ENCODE results near the gene OTOS.

DNA sequence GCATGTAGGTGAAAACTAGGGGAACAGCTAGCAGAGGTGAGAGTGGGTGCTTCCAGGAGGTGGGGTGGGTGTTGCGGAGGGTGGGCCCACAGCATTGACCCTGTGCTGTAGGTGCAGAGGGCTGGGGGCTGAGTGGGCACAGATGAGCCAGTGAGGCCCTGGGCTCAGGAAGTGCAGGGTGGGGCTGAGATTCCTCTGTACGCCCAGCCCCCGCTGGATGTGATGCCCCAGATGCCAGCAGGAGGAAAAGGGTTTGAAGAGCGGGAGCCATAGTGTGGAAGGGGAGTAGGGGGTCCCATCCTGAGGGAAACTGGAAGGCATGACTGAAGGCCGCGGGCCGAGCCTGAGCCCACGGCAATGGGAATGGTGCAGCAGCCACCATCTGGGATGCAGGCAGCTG lies 14.1 kb upstream of the OTOS start:
- TF ChIP-seq, protein P1, sequence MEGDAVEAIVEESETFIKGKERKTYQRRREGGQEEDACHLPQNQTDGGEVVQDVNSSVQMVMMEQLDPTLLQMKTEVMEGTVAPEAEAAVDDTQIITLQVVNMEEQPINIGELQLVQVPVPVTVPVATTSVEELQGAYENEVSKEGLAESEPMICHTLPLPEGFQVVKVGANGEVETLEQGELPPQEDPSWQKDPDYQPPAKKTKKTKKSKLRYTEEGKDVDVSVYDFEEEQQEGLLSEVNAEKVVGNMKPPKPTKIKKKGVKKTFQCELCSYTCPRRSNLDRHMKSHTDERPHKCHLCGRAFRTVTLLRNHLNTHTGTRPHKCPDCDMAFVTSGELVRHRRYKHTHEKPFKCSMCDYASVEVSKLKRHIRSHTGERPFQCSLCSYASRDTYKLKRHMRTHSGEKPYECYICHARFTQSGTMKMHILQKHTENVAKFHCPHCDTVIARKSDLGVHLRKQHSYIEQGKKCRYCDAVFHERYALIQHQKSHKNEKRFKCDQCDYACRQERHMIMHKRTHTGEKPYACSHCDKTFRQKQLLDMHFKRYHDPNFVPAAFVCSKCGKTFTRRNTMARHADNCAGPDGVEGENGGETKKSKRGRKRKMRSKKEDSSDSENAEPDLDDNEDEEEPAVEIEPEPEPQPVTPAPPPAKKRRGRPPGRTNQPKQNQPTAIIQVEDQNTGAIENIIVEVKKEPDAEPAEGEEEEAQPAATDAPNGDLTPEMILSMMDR (IDR thresholded peaks at IDR 0.05 in 4 of 5, conservative IDR thresholded peaks at IDR 0.05 in 1 of 5): no peak
- TF ChIP-seq POLR2A (IDR thresholded peaks at IDR 0.05): no peak

Data from gastrocnemius medialis (tissue), 4 donors.